Choroid plexus epithelial cell (primary cell): ENCODE results near the gene RETREG1.
A peak's percentile ranks its signal among the peaks of the same experiment; 100 is the strongest.

ENCODE experiments used
- DNase-seq: peaks from one replicate; pipeline ENCODE4 v3.0.0-alpha.2; 2010; ENCODE audit warnings: low read depth
- H3K4me3 ChIP-seq: 2 replicates; pipeline ENCODE4 v1.5.1; 2011; ENCODE audit warnings: low read depth, mild to moderate bottlenecking, control low read depth, low read length, moderate library complexity
- TF ChIP-seq, protein P1 (sequence below): conservative IDR thresholded peaks from 2 replicates; pipeline ENCODE4 v1.5.1; 2011; ENCODE audit warnings: low read depth, mild to moderate bottlenecking, control low read depth, inconsistent platforms, low read length, moderate library complexity

The RETREG1 gene

GRCh38 chr5:16639206-16639605 lies 22.4 kb upstream of the RETREG1 start:
- TF ChIP-seq, protein P1, sequence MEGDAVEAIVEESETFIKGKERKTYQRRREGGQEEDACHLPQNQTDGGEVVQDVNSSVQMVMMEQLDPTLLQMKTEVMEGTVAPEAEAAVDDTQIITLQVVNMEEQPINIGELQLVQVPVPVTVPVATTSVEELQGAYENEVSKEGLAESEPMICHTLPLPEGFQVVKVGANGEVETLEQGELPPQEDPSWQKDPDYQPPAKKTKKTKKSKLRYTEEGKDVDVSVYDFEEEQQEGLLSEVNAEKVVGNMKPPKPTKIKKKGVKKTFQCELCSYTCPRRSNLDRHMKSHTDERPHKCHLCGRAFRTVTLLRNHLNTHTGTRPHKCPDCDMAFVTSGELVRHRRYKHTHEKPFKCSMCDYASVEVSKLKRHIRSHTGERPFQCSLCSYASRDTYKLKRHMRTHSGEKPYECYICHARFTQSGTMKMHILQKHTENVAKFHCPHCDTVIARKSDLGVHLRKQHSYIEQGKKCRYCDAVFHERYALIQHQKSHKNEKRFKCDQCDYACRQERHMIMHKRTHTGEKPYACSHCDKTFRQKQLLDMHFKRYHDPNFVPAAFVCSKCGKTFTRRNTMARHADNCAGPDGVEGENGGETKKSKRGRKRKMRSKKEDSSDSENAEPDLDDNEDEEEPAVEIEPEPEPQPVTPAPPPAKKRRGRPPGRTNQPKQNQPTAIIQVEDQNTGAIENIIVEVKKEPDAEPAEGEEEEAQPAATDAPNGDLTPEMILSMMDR, result no peak
- no peak for DNase-seq

DNA sequence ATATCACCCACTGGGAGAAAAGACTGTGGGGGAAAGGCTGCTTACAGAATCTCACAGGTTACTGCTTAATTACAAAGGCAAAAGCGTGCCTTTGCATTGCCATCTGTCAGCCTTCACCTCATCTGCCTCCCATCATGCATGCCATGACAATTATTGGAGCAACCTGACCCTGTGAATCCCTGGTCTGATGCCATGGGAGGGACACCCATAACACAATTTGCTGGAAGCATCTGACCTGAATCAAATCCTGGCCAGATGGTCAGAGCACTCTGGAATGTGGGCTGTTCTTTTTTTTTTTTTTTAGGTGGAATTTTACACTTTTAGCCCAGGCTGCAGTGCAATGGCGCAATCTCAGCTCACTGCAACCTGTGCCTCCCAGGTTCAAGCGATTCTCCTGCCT lies 11.6 kb upstream of the RETREG1 start:
- TF ChIP-seq, protein P1, result no peak
- H3K4me3 ChIP-seq, result no peak overlapping the region
- DNase-seq, result peak; percentile 24

More at GRCh38 chr5:16639206-16639605, 22.4 kb upstream of the RETREG1 start:
- H3K4me3 ChIP-seq, result no peak overlapping the region

DNA sequence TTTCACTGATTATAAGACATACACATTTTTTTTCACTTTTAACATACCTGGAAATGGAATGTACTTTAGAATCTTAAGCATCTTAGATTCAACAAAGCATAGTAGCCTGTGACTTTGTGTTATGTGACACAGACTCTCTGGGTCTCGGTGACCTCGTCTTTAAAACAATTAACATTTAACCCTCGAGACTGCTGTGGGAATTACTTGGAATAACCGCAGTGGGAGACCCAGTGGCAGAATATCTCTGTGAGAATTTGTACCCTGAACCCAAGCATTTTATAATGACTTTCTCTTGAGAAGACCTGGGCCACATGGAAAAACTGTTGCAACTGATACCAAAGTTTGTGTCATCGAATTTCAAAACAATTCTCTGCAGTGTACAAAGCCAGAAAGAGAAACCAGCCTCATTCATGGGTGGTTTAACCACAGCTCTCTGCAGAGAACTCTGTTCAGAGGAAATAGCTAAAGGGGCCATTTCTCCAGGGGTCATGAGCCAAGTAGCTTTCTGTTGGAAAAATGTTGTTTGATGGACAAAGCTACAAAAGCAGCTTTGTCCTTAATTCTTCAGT lies 10.0 kb upstream of the RETREG1 start:
- H3K4me3 ChIP-seq, result no peak overlapping the region
- TF ChIP-seq, protein P1, result no peak
- peak; percentile 71 for DNase-seq

- no peak overlapping the region for H3K4me3 ChIP-seq
- no peak for DNase-seq
- TF ChIP-seq, protein P1, result no peak
Observed at GRCh38 chr5:16625096-16625495, 8.3 kb upstream of the RETREG1 start.

DNA sequence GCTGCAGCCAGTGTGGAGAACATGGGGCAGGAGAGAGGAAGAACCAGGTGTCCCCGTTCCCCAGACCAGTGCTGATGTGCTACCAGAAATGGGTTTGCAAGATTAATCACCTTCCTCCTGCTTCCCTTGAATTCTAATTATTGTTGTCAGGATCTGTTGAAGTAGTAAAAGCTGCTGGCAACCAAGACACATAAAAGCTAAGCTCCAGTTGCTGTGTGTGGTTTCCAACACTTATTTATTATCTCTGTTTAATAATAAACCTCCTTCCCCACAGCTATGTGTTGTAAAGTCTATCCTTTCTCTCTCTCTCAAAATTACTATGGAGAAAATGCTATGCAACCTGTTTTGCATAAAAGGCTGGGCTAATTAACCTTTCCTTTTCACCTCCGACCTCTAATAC lies 2.3 kb upstream of the RETREG1 start:
- TF ChIP-seq, protein P1, result no peak
- DNase-seq, result no peak
- H3K4me3 ChIP-seq, result no peak overlapping the region

- DNase-seq, result no peak
- H3K4me3 ChIP-seq, result no peak overlapping the region
- TF ChIP-seq, protein P1, result no peak
Observed at GRCh38 chr5:16618138-16618897, 1.5 kb upstream of the RETREG1 start.
